ENCODE measurements around the gene WBP4. TPM values are rescaled to one million over a fixed set of nuclear protein-coding genes. Genes with fewer than 3 reads are reported as not detected.

WBP4 gene
- polyA plus RNA-seq, 4 donors: 9.1 to 17.9 (median 13.0) TPM

Other genes with a start within 250 kb of the WBP4 start
- 10 to 100 TPM; 34.3 to 91.3 (median 39.4) TPM for gene ELF1, start 42.2 kb upstream of the WBP4 start, polyA plus RNA-seq
- gene KBTBD6, start 71.3 kb downstream of the WBP4 start, polyA plus RNA-seq: 1 to 10 TPM in 2 of 4 donors, under 1 TPM in 2; 0.81 to 9.1 (median 2.1) TPM
- 10 to 100 TPM in 1 of 4 donors, 1 to 10 TPM in 3; 1.1 to 10.4 (median 3.0) TPM for gene KBTBD7, start 133.1 kb downstream of the WBP4 start, polyA plus RNA-seq
- 10 to 100 TPM in 3 of 4 donors, 1 to 10 TPM in 1; 10.0 to 14.9 (median 12.5) TPM for gene MTRF1, start 202.1 kb downstream of the WBP4 start, polyA plus RNA-seq
- 10 to 100 TPM in 1 of 4 donors, 1 to 10 TPM in 3; 5.1 to 20.8 (median 6.4) TPM for gene NAA16, start 249.8 kb downstream of the WBP4 start, polyA plus RNA-seq